Measurements from ENCODE around the gene ARHGEF28.

DNA sequence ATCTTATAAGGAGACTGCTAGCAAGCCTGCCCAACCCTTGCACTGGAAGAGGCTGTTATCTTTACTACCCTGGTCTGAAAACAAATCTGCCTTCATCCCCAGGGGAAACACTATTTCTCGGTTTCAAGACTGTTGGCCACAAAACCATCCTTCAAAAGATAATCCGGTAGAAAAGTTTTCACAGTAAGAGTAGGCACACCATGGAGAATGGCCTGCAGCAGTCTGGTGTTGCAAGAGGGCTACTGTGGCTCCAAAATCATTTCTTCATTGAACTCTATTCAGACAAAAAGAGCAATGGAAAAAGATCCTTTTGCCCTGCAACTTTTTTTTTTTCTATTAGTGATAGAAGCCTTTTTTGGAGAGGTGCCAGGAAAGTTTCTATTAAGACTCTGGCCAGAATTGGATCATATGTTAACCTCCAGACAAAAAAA is 163.9 kb downstream of the ARHGEF28 start:
- no peak for TF ChIP-seq CTCF (IDR thresholded peaks at IDR 0.05)
- no peak for TF ChIP-seq POLR2A (IDR thresholded peaks at IDR 0.05)
